Gastrocnemius medialis (tissue), 4 donors: Measurements from ENCODE around the gene BCAN. TPM values are rescaled to one million over a fixed set of nuclear protein-coding genes. Genes with fewer than 3 reads are reported as not detected.

Experiments
- ATAC-seq, 2 donors: fragments of 150-250 bp; one replicate each; pipeline ENCODE4 v1.9.1; 2016
- DNase-seq, 2 donors: peaks; one replicate each; pipeline ENCODE4 v3.0.0-alpha.2; 2019
- H3K27ac ChIP-seq, 4 donors: fragments of 200-600 bp; sonication (generic); 1 replicate in 1 of 4; 2 replicates in 3 of 4; pipeline ENCODE4 v1.5.1; 2016 to 2018; ENCODE audit warnings: mild to moderate bottlenecking in 2 of 4, moderate library complexity in 1 of 4
- H3K27me3 ChIP-seq, 3 donors: fragments of 200-600 bp; sonication (generic) in 2 of 3; 1 replicate in 1 of 3; 2 replicates in 2 of 3; pipeline versions ENCODE4 v1.5.1 to v1.6.0; 2016 to 2019; ENCODE audit warnings: mild to moderate bottlenecking in 1 of 3, moderate library complexity in 1 of 3
- H3K36me3 ChIP-seq, 2 donors: fragments of 200-600 bp; sonication (generic) in 1 of 2; one replicate each; pipeline ENCODE4 v1.5.1; 2017 to 2018
- H3K4me1 ChIP-seq, 2 donors: fragments of 200-600 bp; sonication (generic) in 1 of 2; one replicate each; pipeline ENCODE4 v1.5.1; 2016 to 2017; ENCODE audit warnings: mild to moderate bottlenecking in 2 of 2
- H3K4me3 ChIP-seq, 4 donors: fragments of 200-600 bp; sonication (generic) in 3 of 4; 1 replicate in 1 of 4; 2 replicates in 3 of 4; pipeline ENCODE4 v1.5.1; 2016 to 2019; ENCODE audit warnings: mild to moderate bottlenecking in 2 of 4
- H3K9me3 ChIP-seq, 3 donors: fragments of 200-600 bp; sonication (generic) in 2 of 3; 1 replicate in 1 of 3; 2 replicates in 2 of 3; pipeline ENCODE4 v1.5.1; 2016 to 2019
- POLR2A ChIP-seq, 2 donors: fragments of 450-650 bp; IDR thresholded peaks; one replicate each; pipeline ENCODE4 v1.6.1; 2017; ENCODE audit warnings: antibody characterized with exemption in 2 of 2, mild to moderate bottlenecking in 2 of 2, moderate library complexity in 2 of 2
- in situ Hi-C, 4 donors: fragments of 200-750 bp; cut with MboI; loops; one replicate each; pipeline versions ENCODE4 v1.15.0 to v1.8.0; 2017; ENCODE audit warnings: low sequenced_read_pairs in 4 of 4
- intact Hi-C: fragments of 100-400 bp; cut with DNase I; formaldehyde crosslinking; loops from one replicate; pipeline ENCODE4 v1.15.1; 2023; ENCODE audit warnings: low total_unique reads
- total RNA-seq, 4 donors: library from RNA; depleted of rRNA; stranded (reverse); fragments of >200 nt; gene quantifications; one replicate each; pipeline versions ENCODE4 v1.1.0 to v1.2.3, GENCODE V29; 2016
- TF ChIP-seq, protein P1 (sequence below), 5 experiments: fragments of 450-650 bp in 3 of 5; fragments of 200-600 bp in 2 of 5; sonication (generic) in 2 of 5; IDR thresholded peaks in 4 of 5; conservative IDR thresholded peaks in 1 of 5; 1 replicate in 4 of 5; 2 replicates in 1 of 5; pipeline ENCODE4 v1.5.1; 2016 to 2019; ENCODE audit warnings: antibody characterized with exemption in 5 of 5, mild to moderate bottlenecking in 3 of 5, moderate library complexity in 3 of 5

Gene BCAN
- total RNA-seq, 4 donors from 2014 or later = 0.26 to 0.29 TPM; not detected in 2

GRCh38 chr1:156594190-156594589 lies 47.7 kb upstream of the BCAN start:
- no peak for DNase-seq
- in situ Hi-C loops = no loop called here
- TF ChIP-seq POLR2A (IDR thresholded peaks at IDR 0.05) = no peak
- TF ChIP-seq, protein P1, sequence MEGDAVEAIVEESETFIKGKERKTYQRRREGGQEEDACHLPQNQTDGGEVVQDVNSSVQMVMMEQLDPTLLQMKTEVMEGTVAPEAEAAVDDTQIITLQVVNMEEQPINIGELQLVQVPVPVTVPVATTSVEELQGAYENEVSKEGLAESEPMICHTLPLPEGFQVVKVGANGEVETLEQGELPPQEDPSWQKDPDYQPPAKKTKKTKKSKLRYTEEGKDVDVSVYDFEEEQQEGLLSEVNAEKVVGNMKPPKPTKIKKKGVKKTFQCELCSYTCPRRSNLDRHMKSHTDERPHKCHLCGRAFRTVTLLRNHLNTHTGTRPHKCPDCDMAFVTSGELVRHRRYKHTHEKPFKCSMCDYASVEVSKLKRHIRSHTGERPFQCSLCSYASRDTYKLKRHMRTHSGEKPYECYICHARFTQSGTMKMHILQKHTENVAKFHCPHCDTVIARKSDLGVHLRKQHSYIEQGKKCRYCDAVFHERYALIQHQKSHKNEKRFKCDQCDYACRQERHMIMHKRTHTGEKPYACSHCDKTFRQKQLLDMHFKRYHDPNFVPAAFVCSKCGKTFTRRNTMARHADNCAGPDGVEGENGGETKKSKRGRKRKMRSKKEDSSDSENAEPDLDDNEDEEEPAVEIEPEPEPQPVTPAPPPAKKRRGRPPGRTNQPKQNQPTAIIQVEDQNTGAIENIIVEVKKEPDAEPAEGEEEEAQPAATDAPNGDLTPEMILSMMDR (IDR thresholded peaks at IDR 0.05 in 4 of 5, conservative IDR thresholded peaks at IDR 0.05 in 1 of 5) = no peak
- intact Hi-C loops = no loop called here
- Histone ChIP-seq H3K4me3 (no peak overlapping the region), H3K27me3 (no peaks in the 10 kb centered on the region), H3K36me3 (peaks cover 0 to 51% of the 10 kb centered on the region in 2 donors), H3K4me1 (peaks cover 5 to 6% of the 10 kb centered on the region in 2 donors), H3K9me3 (no peaks in the 10 kb centered on the region), H3K27ac (no peak overlapping the region)
- ATAC-seq = no peak

DNA sequence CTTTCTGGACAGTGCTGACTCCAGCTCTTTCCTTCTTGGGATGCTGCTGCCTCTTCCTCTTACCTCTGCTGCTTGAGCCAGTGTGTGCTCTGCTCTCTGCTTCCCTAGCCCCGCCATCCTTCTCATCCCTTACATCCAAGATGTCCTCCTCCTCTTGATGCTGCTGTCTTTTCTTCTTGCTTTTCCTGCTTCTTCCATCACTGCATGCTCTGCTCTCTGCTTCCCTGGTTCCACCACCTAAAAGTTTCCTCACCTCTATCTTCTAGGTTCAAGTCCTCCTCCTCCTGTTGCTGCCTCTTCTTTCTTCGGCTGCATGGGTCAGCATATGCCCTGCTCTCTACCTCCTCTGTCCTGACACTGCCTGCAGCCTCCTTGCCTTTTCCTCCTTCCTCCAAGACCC lies 46.9 kb upstream of the BCAN start:
- Histone ChIP-seq H3K27me3 (no peaks in the 10 kb centered on the region), H3K27ac (no peak overlapping the region), H3K36me3 (peaks cover 0 to 51% of the 10 kb centered on the region in 2 donors), H3K9me3 (no peaks in the 10 kb centered on the region), H3K4me3 (no peak overlapping the region), H3K4me1 (peaks cover 6% of the 10 kb centered on the region in 2 donors)
- no peak for ATAC-seq
- intact Hi-C loops = no loop called here
- no peak for TF ChIP-seq POLR2A (IDR thresholded peaks at IDR 0.05)
- TF ChIP-seq, protein P1 (IDR thresholded peaks at IDR 0.05 in 4 of 5, conservative IDR thresholded peaks at IDR 0.05 in 1 of 5) = no peak
- DNase-seq = no peak
- in situ Hi-C loops = no loop called here

DNA sequence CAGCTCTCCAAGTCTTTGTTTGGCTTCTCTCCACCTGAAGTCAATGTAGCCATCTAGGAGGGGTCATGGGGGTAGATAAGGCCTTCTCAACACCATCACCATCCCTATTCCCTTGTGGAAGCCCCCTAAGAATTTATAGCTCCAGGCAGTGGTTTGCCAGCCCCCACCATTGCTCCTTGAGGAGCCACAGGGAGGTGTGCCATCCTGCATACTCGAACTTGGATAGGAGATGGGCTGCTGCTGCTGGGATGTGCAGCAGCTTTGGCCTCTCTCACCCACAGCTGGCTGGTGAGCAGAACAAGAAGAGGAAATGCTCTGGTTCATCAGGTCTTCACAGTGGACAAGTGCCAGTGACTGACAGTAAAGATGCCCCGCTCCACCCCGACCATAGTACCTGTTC lies 45.5 kb upstream of the BCAN start:
- peaks cover 0 to 51% of the 10 kb centered on the region in 2 donors for H3K36me3 ChIP-seq
- no peak for DNase-seq
- in situ Hi-C loops = no loop called here

DNA sequence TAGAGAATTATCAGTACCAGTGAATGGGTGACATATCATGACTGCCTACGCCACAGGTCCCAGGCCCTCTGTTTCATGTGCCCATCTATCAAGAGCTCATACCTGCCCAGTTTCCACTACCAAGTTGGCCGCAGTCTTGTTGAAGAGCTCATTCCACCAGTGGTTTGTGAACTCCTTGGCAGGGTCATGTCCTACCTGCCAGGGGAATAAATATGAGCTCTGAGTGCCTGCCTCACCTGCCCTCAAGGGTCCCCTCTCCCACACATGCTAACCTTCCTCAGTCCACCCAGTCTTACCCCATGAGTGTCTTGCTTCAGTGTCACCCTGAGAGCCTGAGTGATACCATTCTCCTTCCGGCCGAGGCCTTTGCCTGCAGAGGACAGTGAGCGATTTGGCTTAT lies 43.8 kb upstream of the BCAN start:
- no peak for DNase-seq
- peaks cover 0 to 49% of the 10 kb centered on the region in 2 donors for H3K36me3 ChIP-seq

More for the DNA sequence above, 45.5 kb upstream of the BCAN start:
- TF ChIP-seq POLR2A (IDR thresholded peaks at IDR 0.05) = no peak
- TF ChIP-seq, protein P1 (IDR thresholded peaks at IDR 0.05 in 4 of 5, conservative IDR thresholded peaks at IDR 0.05 in 1 of 5) = no peak
- H3K4me1 ChIP-seq = peaks cover 10 to 16% of the 10 kb centered on the region in 2 donors
- H3K4me3 ChIP-seq = no peak overlapping the region
- H3K27me3 ChIP-seq = no peaks in the 10 kb centered on the region
- H3K27ac ChIP-seq = no peak overlapping the region
- intact Hi-C loops = no loop called here
- H3K9me3 ChIP-seq = no peaks in the 10 kb centered on the region
- no peak for ATAC-seq

More for the DNA sequence above, 43.8 kb upstream of the BCAN start:
- TF ChIP-seq, protein P1 (IDR thresholded peaks at IDR 0.05 in 4 of 5, conservative IDR thresholded peaks at IDR 0.05 in 1 of 5) = no peak
- no peak for TF ChIP-seq POLR2A (IDR thresholded peaks at IDR 0.05)
- H3K9me3 ChIP-seq = no peaks in the 10 kb centered on the region
- peaks cover 15 to 16% of the 10 kb centered on the region in 2 donors for H3K4me1 ChIP-seq
- intact Hi-C loops (no loop called here), in situ Hi-C loops (no loop called here)
- ATAC-seq = no peak
- no peak overlapping the region for H3K4me3 ChIP-seq
- H3K27me3 ChIP-seq = no peaks in the 10 kb centered on the region
- H3K27ac ChIP-seq = no peak overlapping the region
